Ovary (tissue), 9 donors: ENCODE measurements around the gene IFITM10. TPM values are rescaled to one million over a fixed set of nuclear protein-coding genes. Genes with fewer than 3 reads are reported as not detected.

Source experiments
- DNase-seq, 5 donors: peaks; one replicate each; pipeline ENCODE4 v3.0.0-alpha.2; 2019 to 2020
- H3K27ac ChIP-seq, 2 donors: fragments of 200-600 bp; one replicate each; pipeline versions ENCODE4 v1.5.1 to v1.8.0; 2019 to 2022
- H3K27me3 ChIP-seq: fragments of 200-600 bp; one replicate; pipeline ENCODE4 v1.8.0; 2022
- H3K36me3 ChIP-seq: fragments of 200-600 bp; sonication (generic); one replicate; pipeline ENCODE4 v1.5.1; 2019
- H3K4me1 ChIP-seq: one replicate; pipeline ENCODE4 v1.8.1; 2013; ENCODE audit warnings: mild to moderate bottlenecking, moderate library complexity; ENCODE audit not compliant: insufficient read depth
- H3K4me3 ChIP-seq: fragments of 200-600 bp; sonication (generic); one replicate; pipeline ENCODE4 v1.5.1; 2017
- H3K9me3 ChIP-seq, 2 donors: fragments of 200-600 bp in 1 of 2; sonication (generic) in 1 of 2; one replicate each; pipeline versions ENCODE4 v1.5.1 to v1.8.1; 2013 to 2019; ENCODE audit warnings: mild to moderate bottlenecking in 1 of 2, moderate library complexity in 1 of 2
- CTCF ChIP-seq, 3 donors: fragments of 450-650 bp in 2 of 3; fragments of 200-600 bp in 1 of 3; IDR thresholded peaks; one replicate each; pipeline versions ENCODE4 v1.5.1 to v1.8.0; 2016 to 2022; ENCODE audit warnings: antibody characterized with exemption in 3 of 3, mild to moderate bottlenecking in 1 of 3
- EP300 ChIP-seq: sonication (generic); formaldehyde crosslinking; IDR thresholded peaks from one replicate; pipeline ENCODE4 v1.6.1; 2017; ENCODE audit warnings: antibody characterized with exemption
- POLR2A ChIP-seq: fragments of 450-650 bp; IDR thresholded peaks from one replicate; pipeline ENCODE4 v1.6.1; 2017; ENCODE audit warnings: antibody characterized with exemption, mild to moderate bottlenecking, moderate library complexity
- WGBS, 3 donors: extraction: QIAGEN DNeasy Blood & Tissue Kit in 1 of 3; methylation state at CpG; one replicate each; pipeline versions ENCODE4 v1.1.5 to v1.1.7; 2013 to 2017; 5-methylcytosine and 5-hydroxymethylcytosine counted together
- intact Hi-C, 4 donors: fragments of 100-400 bp; cut with DNase I; formaldehyde crosslinking; loops; one replicate each; pipeline versions ENCODE4 v1.11.0 to v1.15.1; 2022 to 2023
- polyA plus RNA-seq, 2 donors: library from polyadenylated mRNA; stranded (reverse); fragments of 200-250 nt in 1 of 2; fragments of 350-450 nt in 1 of 2; fragmentation: Illumina TruSeq in 1 of 2; extraction: RNeasy Lipid Tissue Mini Kit (QIAGEN cat#74804) in 1 of 2; gene quantifications; one replicate each; pipeline ENCODE4 v1.2.3, GENCODE V29; 2013 to 2014
- total RNA-seq, 7 donors: library from RNA; depleted of rRNA in 2 of 7; stranded (reverse); fragments of >200 nt in 2 of 7; fragmentation: NEBNext Ultra II Directional in 3 of 7; extraction: Animal tissue kit (Norgen Biotek cat#: 25700) in 3 of 7; gene quantifications; one replicate each; pipeline versions ENCODE4 v1.1.0 to v1.2.4, GENCODE V29; 2016 to 2023
- donor health status: DM: no; HTN: no; CAD: no; lungs with moderate emphysema.
- donor health status: DM: no; HTN: no; CAD: no.
- donor health status: Bipolar disorder and iron deficiency.
- donor health status: DM: yes; HTN: yes; CAD: no.
- donor health status: DM: no; HTN: no; CAD: no.
- donor health status: DM: yes; HTN: yes; CAD: no.

The IFITM10 gene
- total and polyA plus RNA-seq, 9 donors, result 0.15 to 3.6 (median 0.97) TPM

GRCh38 chr11:1733716-1734640 is 16.4 kb downstream of the IFITM10 start:
- no peak for DNase-seq
- Histone ChIP-seq H3K27me3 (no peaks in the 10 kb centered on the region), H3K4me1 (no peaks in the 10 kb centered on the region), H3K27ac (no peak overlapping the region), H3K4me3 (no peak overlapping the region), H3K9me3 (no peaks in the 10 kb centered on the region), H3K36me3 (no peaks in the 10 kb centered on the region)
- TF ChIP-seq POLR2A (no peak), EP300 (no peak), CTCF (IDR thresholded peaks at IDR 0.05) (no peak)
- intact Hi-C loops, result loop anchor here in 1 of 4 donors (10.0 kb wide), 1 partner anchor 51 kb away; no protein-coding TSS in a partner anchor
- whole genome bisulfite sequencing, 3 donors, result 68 to 74% (median 70%) methylated on average over 28 of the region's 28 CpGs

GRCh38 chr11:1733009-1733715 is 17.2 kb downstream of the IFITM10 start:
- Histone ChIP-seq H3K27me3 (no peaks in the 10 kb centered on the region), H3K27ac (no peak overlapping the region), H3K9me3 (no peaks in the 10 kb centered on the region), H3K36me3 (no peaks in the 10 kb centered on the region), H3K4me1 (no peaks in the 10 kb centered on the region), H3K4me3 (no peak overlapping the region)
- no peak for TF ChIP-seq CTCF (IDR thresholded peaks at IDR 0.05)
- TF ChIP-seq POLR2A, result no peak
- TF ChIP-seq EP300, result no peak
- intact Hi-C loops, result loop anchor here in 1 of 4 donors (10.0 kb wide), 1 partner anchor 52 kb away; no protein-coding TSS in a partner anchor
- DNase-seq, result no peak
- 66 to 69% (median 68%) methylated on average over 14 of the region's 14 CpGs for WGBS, 3 donors

- TF ChIP-seq EP300, result no peak
- TF ChIP-seq CTCF (IDR thresholded peaks at IDR 0.05), result no peak
- TF ChIP-seq POLR2A, result no peak
- DNase-seq, result no peak
- no peaks in the 10 kb centered on the region for H3K4me1 ChIP-seq
- no peaks in the 10 kb centered on the region for H3K9me3 ChIP-seq
- no peak overlapping the region for H3K4me3 ChIP-seq
- no peaks in the 10 kb centered on the region for H3K27me3 ChIP-seq
- H3K36me3 ChIP-seq, result no peaks in the 10 kb centered on the region
- 15 to 21% (median 17%) methylated on average over 13 of the region's 13 CpGs for WGBS, 3 donors
- intact Hi-C loops, result loop anchor here in 1 of 4 donors (10.0 kb wide), 1 partner anchor 52 kb away; no protein-coding TSS in a partner anchor
- no peak overlapping the region for H3K27ac ChIP-seq
These were observed 17.9 kb downstream of the IFITM10 start for GRCh38 chr11:1732418-1733008.

GRCh38 chr11:1731451-1732059 is 18.8 kb downstream of the IFITM10 start:
- Histone ChIP-seq H3K27ac (no peak overlapping the region), H3K4me1 (no peaks in the 10 kb centered on the region), H3K9me3 (no peaks in the 10 kb centered on the region)

More at GRCh38 chr11:1731451-1732059, 18.8 kb downstream of the IFITM10 start:
- no peak for TF ChIP-seq POLR2A
- TF ChIP-seq EP300, result no peak
- TF ChIP-seq CTCF (IDR thresholded peaks at IDR 0.05), result no peak
- DNase-seq, result no peak
- WGBS, 3 donors, result 80 to 84% (median 81%) methylated on average over 5 of the region's 5 CpGs
- no peaks in the 10 kb centered on the region for H3K36me3 ChIP-seq
- no peak overlapping the region for H3K4me3 ChIP-seq
- H3K27me3 ChIP-seq, result no peaks in the 10 kb centered on the region
- intact Hi-C loops, result loop anchor here in 1 of 4 donors (10.0 kb wide), 1 partner anchor 53 kb away; no protein-coding TSS in a partner anchor
